ENCODE data around the gene SLC25A4. TPM values are rescaled to one million over a fixed set of nuclear protein-coding genes. Genes with fewer than 3 reads are reported as not detected.
"Not testable (repeated sequence)": the region's sequence is repeated elsewhere in the genome, so short reads cannot be mapped to it uniquely, and the experiment has no call there.

SLC25A4 gene
- total RNA-seq, 4 donors from 2014 or later, result 135 to 158 (median 140) TPM

DNA sequence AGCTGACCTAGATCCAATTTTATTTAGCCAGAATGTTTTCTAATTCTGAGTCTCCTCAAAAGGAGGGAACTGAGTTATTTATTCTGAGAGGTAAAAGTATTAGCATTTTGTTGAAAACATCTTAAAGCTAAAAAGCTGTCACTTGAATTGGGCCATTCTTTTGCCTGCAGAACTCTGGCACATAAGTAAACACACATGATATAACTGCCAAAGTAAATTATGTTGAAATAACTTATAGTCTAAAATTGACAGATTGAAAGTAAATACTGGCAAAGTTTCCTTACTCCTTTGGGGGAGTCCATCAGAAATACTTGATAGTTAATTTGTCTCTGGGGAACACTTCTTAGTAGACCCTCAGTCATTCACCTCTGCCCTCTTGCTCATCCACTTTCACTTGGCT, 38.3 kb upstream of the SLC25A4 start:
- no peaks in the 10 kb centered on the region for H3K36me3 ChIP-seq
- H3K9me3 ChIP-seq, result no peaks in the 10 kb centered on the region
- no peaks in the 10 kb centered on the region for H3K27me3 ChIP-seq
- TF ChIP-seq CTCF (IDR thresholded peaks at IDR 0.05) (no peak), POLR2AphosphoS5 (IDR thresholded peaks at IDR 0.05) (no peak), EP300 (IDR thresholded peaks at IDR 0.05) (no peak), POLR2A (IDR thresholded peaks at IDR 0.05; ENCODE audit: low read depth) (no peak)
- DNase-seq (ENCODE audit: extremely low spot score), result no peak
- H3K4me1 ChIP-seq, result no peaks in the 10 kb centered on the region
- intact Hi-C loops (cut with DNase I), result loop anchor here (10.0 kb wide), 1 partner anchor 440 kb away; no protein-coding TSS in a partner anchor
- no peak overlapping the region for H3K27ac ChIP-seq (replicated peaks in 1 of 4)
- H3K4me3 ChIP-seq, result no peak overlapping the region

DNA sequence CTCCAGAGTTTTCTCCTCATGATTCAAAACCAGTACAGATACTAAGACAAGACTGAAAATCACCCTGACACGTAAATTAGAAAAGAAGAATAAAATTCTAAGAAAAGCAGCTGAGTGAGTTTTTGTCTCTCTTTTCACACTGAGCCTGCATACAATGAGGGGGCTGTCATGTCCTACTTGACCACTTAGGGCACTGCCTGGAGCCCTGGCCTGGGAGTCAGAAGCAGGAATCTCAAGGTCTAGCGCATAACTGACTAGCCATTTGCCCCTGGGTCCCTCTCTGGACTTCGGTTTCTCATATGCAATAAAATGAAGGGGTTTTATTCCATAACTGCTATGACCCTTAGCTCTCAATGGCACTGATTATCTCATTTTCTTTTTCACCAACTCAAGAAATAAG, 36.7 kb upstream of the SLC25A4 start:
- WGBS, result 87% methylated on average over 3 of the region's 3 CpGs
- no peaks in the 10 kb centered on the region for H3K27me3 ChIP-seq
- intact Hi-C loops (cut with DNase I), result loop anchor here (10.0 kb wide), 1 partner anchor 442 kb away; no protein-coding TSS in a partner anchor
- no peak for DNase-seq (ENCODE audit: extremely low spot score)
- H3K27ac ChIP-seq (replicated peaks in 1 of 4), result no peak overlapping the region
- H3K4me1 ChIP-seq, result peaks cover 4 to 8% (median 5%) of the 10 kb centered on the region in 4 donors
- TF ChIP-seq POLR2AphosphoS5 (IDR thresholded peaks at IDR 0.05) (no peak), CTCF (IDR thresholded peaks at IDR 0.05) (no peak)
- H3K36me3 ChIP-seq, result no peaks in the 10 kb centered on the region
- no peak overlapping the region for H3K4me3 ChIP-seq
- no peaks in the 10 kb centered on the region for H3K9me3 ChIP-seq

DNA sequence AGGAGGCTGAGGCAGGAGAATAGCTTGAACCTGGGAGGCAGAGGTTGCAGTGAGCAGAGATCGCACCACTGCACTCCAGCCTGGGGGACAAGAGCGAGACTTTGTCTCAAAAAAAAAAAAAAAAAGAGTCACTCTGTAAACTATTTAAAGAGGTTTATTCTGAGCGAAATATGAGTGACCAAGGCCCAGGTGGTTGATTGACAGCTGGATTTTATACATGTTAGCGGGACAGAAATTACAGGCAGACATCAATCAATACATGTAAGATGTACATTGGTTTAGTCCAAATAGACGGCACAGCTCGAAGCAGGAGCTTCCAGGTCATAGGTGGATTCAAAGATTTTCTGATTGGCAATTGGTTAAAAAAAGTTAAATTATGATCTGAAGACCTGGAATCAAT, 35.5 kb upstream of the SLC25A4 start:
- not testable (repeated sequence) for DNase-seq (ENCODE audit: extremely low spot score); H3K27ac ChIP-seq (replicated peaks in 1 of 4); H3K9me3 ChIP-seq; H3K4me3 ChIP-seq; H3K27me3 ChIP-seq; H3K36me3 ChIP-seq
- intact Hi-C loops (cut with DNase I), result loop anchor here (10.0 kb wide), 1 partner anchor 443 kb away; no protein-coding TSS in a partner anchor
- H3K4me1 ChIP-seq, result peaks cover 9 to 20% (median 16%) of the 10 kb centered on the region in 4 donors
- 96% methylated on average over 6 of the region's 6 CpGs for WGBS

DNA sequence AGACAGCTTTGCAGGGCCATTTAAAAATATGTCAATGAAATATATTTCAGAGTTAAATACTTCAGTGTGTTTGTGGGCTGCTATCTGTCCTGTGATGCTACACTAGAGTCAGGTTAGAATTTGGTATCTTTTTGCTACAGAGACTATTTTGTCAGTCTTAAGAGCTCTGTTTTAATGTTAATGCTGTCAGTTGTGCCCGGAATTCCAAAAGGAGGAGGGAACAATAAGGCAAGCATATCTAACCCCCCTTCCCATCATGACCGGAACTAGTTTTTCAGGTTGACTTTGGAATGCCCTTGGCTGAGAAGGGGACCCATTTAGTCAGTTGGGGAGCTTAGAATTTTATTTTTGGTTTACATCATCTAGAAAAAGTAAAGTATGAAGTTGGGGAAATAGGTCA, 34.9 kb upstream of the SLC25A4 start:
- no peaks in the 10 kb centered on the region for H3K27me3 ChIP-seq
- H3K4me1 ChIP-seq, result peaks cover 15 to 26% (median 22%) of the 10 kb centered on the region in 4 donors
- 79% methylated on average over 2 of the region's 2 CpGs for WGBS
- H3K4me3 ChIP-seq, result no peak overlapping the region
- H3K27ac ChIP-seq (replicated peaks in 1 of 4), result no peak overlapping the region
- TF ChIP-seq POLR2AphosphoS5 (IDR thresholded peaks at IDR 0.05), result no peak
- no peak for TF ChIP-seq POLR2A (IDR thresholded peaks at IDR 0.05; ENCODE audit: low read depth)
- TF ChIP-seq EP300 (IDR thresholded peaks at IDR 0.05), result no peak
- TF ChIP-seq CTCF (IDR thresholded peaks at IDR 0.05), result no peak
- no peaks in the 10 kb centered on the region for H3K9me3 ChIP-seq
- no peaks in the 10 kb centered on the region for H3K36me3 ChIP-seq
- no peak for DNase-seq (ENCODE audit: extremely low spot score)
- intact Hi-C loops (cut with DNase I), result loop anchor here (10.0 kb wide), 1 partner anchor 443 kb away; no protein-coding TSS in a partner anchor

DNA sequence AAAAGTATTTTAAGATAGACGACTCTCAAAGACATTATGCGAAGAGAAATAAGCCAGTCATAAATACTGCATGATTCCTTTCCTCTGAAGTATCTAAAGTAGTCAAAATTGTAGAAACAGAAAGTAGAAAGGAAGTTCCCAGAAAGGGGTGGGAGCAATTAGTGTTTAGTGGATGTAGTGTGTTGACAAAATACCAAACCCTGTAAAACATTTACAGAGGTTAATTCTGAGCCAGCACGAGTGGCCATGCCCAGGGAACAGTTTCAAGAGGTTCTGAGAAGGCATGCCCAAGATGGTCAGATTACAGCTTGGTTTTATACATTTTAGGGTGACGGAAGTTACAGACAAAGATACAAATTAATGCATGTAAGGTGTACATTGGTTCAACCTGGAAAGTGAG, 34.4 kb upstream of the SLC25A4 start:
- Histone ChIP-seq H3K27me3 (no peaks in the 10 kb centered on the region), H3K4me3 (no peak overlapping the region), H3K36me3 (no peaks in the 10 kb centered on the region), H3K9me3 (no peaks in the 10 kb centered on the region), H3K4me1 (peaks cover 17 to 28% (median 24%) of the 10 kb centered on the region in 4 donors), H3K27ac (replicated peaks in 1 of 4) (no peak overlapping the region)
- no peak for TF ChIP-seq POLR2AphosphoS5 (IDR thresholded peaks at IDR 0.05)
- WGBS, result 87% methylated on average over 4 of the region's 4 CpGs
- intact Hi-C loops (cut with DNase I), result loop anchor here (10.0 kb wide), 1 partner anchor 444 kb away; no protein-coding TSS in a partner anchor
- peak; percentile 31 for DNase-seq (ENCODE audit: extremely low spot score)

DNA sequence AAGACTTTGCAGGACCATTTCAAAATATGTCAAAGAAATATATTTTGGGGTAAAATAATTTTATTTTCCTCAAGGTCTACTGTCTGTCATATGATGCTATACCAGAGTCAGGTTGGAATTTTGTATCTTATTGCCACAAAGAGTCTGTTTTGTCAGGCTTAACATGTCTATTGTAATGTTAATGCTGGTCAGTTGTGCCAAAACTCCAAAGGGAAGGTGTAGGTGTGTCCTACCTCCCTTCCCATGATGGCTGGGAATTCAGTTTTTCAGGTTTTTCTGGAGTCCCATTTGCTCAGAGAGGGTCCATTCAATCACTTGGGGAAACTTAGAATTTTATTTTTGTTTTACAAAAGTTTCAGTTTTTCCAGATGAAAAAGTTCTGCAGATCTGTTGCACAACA, 33.3 kb upstream of the SLC25A4 start:
- Histone ChIP-seq H3K27me3 (no peaks in the 10 kb centered on the region), H3K9me3 (no peaks in the 10 kb centered on the region), H3K4me1 (peaks cover 17 to 28% (median 24%) of the 10 kb centered on the region in 4 donors), H3K27ac (replicated peaks in 1 of 4) (no peak overlapping the region), H3K4me3 (no peak overlapping the region), H3K36me3 (no peaks in the 10 kb centered on the region)
- no peak for TF ChIP-seq EP300 (IDR thresholded peaks at IDR 0.05)
- TF ChIP-seq POLR2A (IDR thresholded peaks at IDR 0.05; ENCODE audit: low read depth), result no peak
- no peak for TF ChIP-seq POLR2AphosphoS5 (IDR thresholded peaks at IDR 0.05)
- no peak for TF ChIP-seq CTCF (IDR thresholded peaks at IDR 0.05)
- peak; percentile 2 for DNase-seq (ENCODE audit: extremely low spot score)
- intact Hi-C loops (cut with DNase I), result loop anchor here (10.0 kb wide), 1 partner anchor 445 kb away; no protein-coding TSS in a partner anchor

All from esophagus muscularis mucosa (tissue), 4 donors.